Breast epithelium (tissue), 3 donors: Measurements from ENCODE around the gene MARK3.

Source experiments
- CTCF ChIP-seq, 3 donors: fragments of 450-650 bp; IDR thresholded peaks; one replicate each; pipeline ENCODE4 v1.5.1; 2016 to 2017; ENCODE audit warnings: antibody characterized with exemption in 3 of 3, mild to moderate bottlenecking in 3 of 3, moderate library complexity in 3 of 3
- POLR2A ChIP-seq: fragments of 450-650 bp; IDR thresholded peaks from one replicate; pipeline ENCODE4 v1.6.1; 2016; ENCODE audit warnings: antibody characterized with exemption, mild to moderate bottlenecking, moderate library complexity
- POLR2AphosphoS5 ChIP-seq, 3 donors: sonication (generic); formaldehyde crosslinking; IDR thresholded peaks; one replicate each; pipeline ENCODE4 v1.6.1; 2017; ENCODE audit warnings: antibody characterized with exemption in 3 of 3

DNA sequence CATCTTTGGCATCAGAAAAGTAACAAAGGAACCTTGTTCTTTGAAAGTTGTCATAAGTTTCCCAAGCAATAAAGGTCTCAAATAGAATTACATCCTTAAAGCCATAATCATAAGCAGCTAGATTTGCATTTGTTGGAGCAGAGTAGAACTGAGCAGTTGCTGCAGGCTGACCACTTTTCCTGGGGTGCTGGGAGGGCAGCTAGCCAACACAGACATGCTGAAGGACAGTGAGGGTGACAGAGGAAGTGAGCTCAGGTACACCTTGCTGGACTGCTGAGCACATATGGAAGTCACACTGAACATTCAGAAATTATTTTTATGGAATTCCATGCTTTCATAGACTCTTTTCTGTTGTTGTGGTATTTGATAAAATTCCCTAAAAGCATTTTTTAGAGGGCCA, 66.2 kb downstream of the MARK3 start:
- TF ChIP-seq CTCF (IDR thresholded peaks at IDR 0.05) (no peak), POLR2AphosphoS5 (IDR thresholded peaks at IDR 0.05) (no peak), POLR2A (no peak)
